H1 (cell line): ENCODE results near the gene OGFR. TPM values are rescaled to one million over a fixed set of nuclear protein-coding genes. Genes with fewer than 3 reads are reported as not detected.

ENCODE experiments used
- CTCF ChIA-PET: fragments of 300-600 bp; sonication (Branson Sonifier 250); formaldehyde crosslinking; loops from one replicate; lab custom pipeline; 2021; ENCODE audit not compliant: partially characterized antibody; lab: Charles Lee
- POLR2A ChIA-PET: fragments of 300-600 bp; sonication (Branson Sonifier 250); formaldehyde crosslinking; loops from one replicate; lab custom pipeline; 2021; ENCODE audit warnings: inconsistent platforms; ENCODE audit not compliant: partially characterized antibody; lab: Charles Lee
- DNase-seq, 2 experiments: peaks; one replicate each; pipeline versions ENCODE4 v3.0.0 to v3.0.0-alpha.2; 2010 to 2022; ENCODE audit warnings: low spot score in 2 of 2, low read depth in 1 of 2, mixed read lengths in 1 of 2
- FAIRE-seq: peaks from 2 replicates; lab custom pipeline; 2011; peaks lifted over from hg19 to GRCh38; lab: Jason Lieb, UNC
- H2AFZ ChIP-seq: 2 replicates; pipeline ENCODE4 v1.8.1; 2012; ENCODE audit warnings: low read length, inconsistent platforms
- H2AK5ac ChIP-seq: 2 replicates; pipeline ENCODE4 v1.6.1; 2013; ENCODE audit warnings: low read depth, low read length
- H2BK120ac ChIP-seq: replicated peaks from 2 replicates; pipeline ENCODE3; 2013; ENCODE audit warnings: low read depth, low read length, inconsistent platforms
- H2BK12ac ChIP-seq: 2 replicates; pipeline ENCODE4 v1.6.1; 2013; ENCODE audit warnings: low read depth, low read length
- H2BK15ac ChIP-seq: 2 replicates; pipeline ENCODE4 v1.6.1; 2013; ENCODE audit warnings: low read length
- H2BK20ac ChIP-seq: 2 replicates; pipeline ENCODE4 v1.6.1; 2013; ENCODE audit warnings: low read length
- H2BK5ac ChIP-seq: 2 replicates; pipeline ENCODE4 v1.6.1; 2013; ENCODE audit warnings: low read depth, low read length
- H3K14ac ChIP-seq: 2 replicates; pipeline ENCODE4 v1.6.1; 2013; ENCODE audit warnings: inconsistent platforms; ENCODE audit not compliant: insufficient read length
- H3K18ac ChIP-seq: 2 replicates; pipeline ENCODE4 v1.6.1; 2013; ENCODE audit warnings: low read length; ENCODE audit errors: extremely low read depth
- H3K23ac ChIP-seq: 2 replicates; pipeline ENCODE4 v1.6.1; 2013; ENCODE audit warnings: inconsistent platforms; ENCODE audit not compliant: insufficient read length
- H3K23me2 ChIP-seq: 2 replicates; pipeline ENCODE4 v1.6.1; 2013; ENCODE audit warnings: low read depth, low read length
- H3K27ac ChIP-seq: 2 replicates; pipeline ENCODE4 v1.6.1; 2011; ENCODE audit warnings: low read depth, low read length, inconsistent platforms
- H3K27me3 ChIP-seq, 4 experiments: replicated peaks in 1 of 4; 1 replicate in 1 of 4; 2 replicates in 3 of 4; pipeline versions ENCODE4 v1.6.1 to v1.8.1; 2011 to 2013; ENCODE audit warnings: low read length in 3 of 4, mild to moderate bottlenecking in 3 of 4, inconsistent platforms in 2 of 4, mixed read lengths in 2 of 4, moderate library complexity in 1 of 4; ENCODE audit not compliant: control insufficient read depth in 3 of 4, insufficient read depth in 3 of 4; ENCODE audit errors: extremely low read depth in 1 of 4
- H3K36me3 ChIP-seq, 4 experiments: 2 replicates each; pipeline versions ENCODE4 v1.6.1 to v1.8.1; 2011 to 2013; ENCODE audit warnings: mild to moderate bottlenecking in 4 of 4, low read length in 3 of 4, moderate library complexity in 2 of 4, control low read depth in 1 of 4, inconsistent platforms in 1 of 4; ENCODE audit not compliant: insufficient read depth in 4 of 4, control insufficient read depth in 2 of 4
- H3K4ac ChIP-seq: replicated peaks from 2 replicates; pipeline ENCODE3; 2013; ENCODE audit warnings: low read length, low read depth, mixed read lengths, inconsistent platforms; ENCODE audit not compliant: insufficient read length
- H3K4me1 ChIP-seq, 4 experiments: replicated peaks in 1 of 4; 1 replicate in 1 of 4; 2 replicates in 3 of 4; pipeline versions ENCODE4 v1.6.1 to v1.8.1; 2011 to 2013; ENCODE audit warnings: low read length in 3 of 4, inconsistent platforms in 2 of 4, mixed read lengths in 1 of 4; ENCODE audit not compliant: insufficient read depth in 4 of 4, control insufficient read depth in 3 of 4
- H3K4me2 ChIP-seq, 2 experiments: 2 replicates each; pipeline versions ENCODE4 v1.6.1 to v1.8.1; 2011 to 2013; ENCODE audit warnings: low read depth in 2 of 2, low read length in 2 of 2, control low read depth in 1 of 2, inconsistent platforms in 1 of 2, mild to moderate bottlenecking in 1 of 2; ENCODE audit not compliant: insufficient read depth in 1 of 2
- H3K4me3 ChIP-seq, 4 experiments: fragments of 200-600, 300-600 bp in 1 of 4; sonication (generic), shearing (Covaris generic), sonication (Bioruptor Twin) in 1 of 4; 2 replicates each; pipeline versions ENCODE4 v1.5.1 to v1.8.1; 2011 to 2016; ENCODE audit warnings: low read length in 4 of 4, low read depth in 3 of 4, control low read depth in 2 of 4, inconsistent platforms in 2 of 4, mild to moderate bottlenecking in 2 of 4, mixed read lengths in 1 of 4, moderate library complexity in 1 of 4; ENCODE audit not compliant: insufficient read depth in 2 of 4; ENCODE audit errors: extremely low read depth in 1 of 4
- H3K56ac ChIP-seq: replicated peaks from 2 replicates; pipeline ENCODE3; 2013; ENCODE audit warnings: low read depth, mild to moderate bottlenecking, mixed read lengths, low read length, inconsistent platforms; ENCODE audit not compliant: insufficient read length
- H3K79me1 ChIP-seq: 2 replicates; pipeline ENCODE4 v1.6.1; 2013; ENCODE audit warnings: low read depth, low read length, control low read depth
- H3K79me2 ChIP-seq, 2 experiments: 2 replicates each; pipeline versions ENCODE4 v1.6.1 to v1.8.1; 2012 to 2013; ENCODE audit warnings: low read length in 2 of 2, mild to moderate bottlenecking in 2 of 2, inconsistent platforms in 1 of 2; ENCODE audit not compliant: insufficient read depth in 2 of 2, control insufficient read depth in 1 of 2
- H3K9ac ChIP-seq, 4 experiments: replicated peaks in 1 of 4; 1 replicate in 1 of 4; 2 replicates in 3 of 4; pipeline versions ENCODE4 v1.6.1 to v1.8.1; 2011 to 2013; ENCODE audit warnings: low read depth in 3 of 4, low read length in 3 of 4, control low read depth in 2 of 4, mild to moderate bottlenecking in 2 of 4, moderate library complexity in 2 of 4, inconsistent platforms in 1 of 4; ENCODE audit errors: extremely low read depth in 1 of 4
- H3K9me3 ChIP-seq, 2 experiments: 2 replicates each; pipeline versions ENCODE4 v1.6.1 to v1.8.1; 2012 to 2013; ENCODE audit warnings: mild to moderate bottlenecking in 2 of 2, moderate library complexity in 2 of 2, control low read depth in 1 of 2, inconsistent platforms in 1 of 2, low read depth in 1 of 2, low read length in 1 of 2, mixed read lengths in 1 of 2; ENCODE audit not compliant: insufficient read depth in 2 of 2
- H4K20me1 ChIP-seq, 2 experiments: replicated peaks in 1 of 2; 2 replicates each; pipeline versions ENCODE3 to v1.8.1; 2011 to 2013; ENCODE audit warnings: inconsistent platforms in 2 of 2, low read length in 2 of 2, mild to moderate bottlenecking in 1 of 2; ENCODE audit not compliant: insufficient read depth in 2 of 2, control insufficient read depth in 1 of 2
- H4K5ac ChIP-seq: 2 replicates; pipeline ENCODE4 v1.6.1; 2013; ENCODE audit warnings: low read length, low read depth, mixed read lengths, inconsistent platforms; ENCODE audit not compliant: insufficient read length
- H4K8ac ChIP-seq: 2 replicates; pipeline ENCODE4 v1.8.0; 2013; ENCODE audit warnings: mild to moderate bottlenecking, moderate library complexity, low read length, inconsistent platforms; ENCODE audit not compliant: insufficient read depth; ENCODE audit errors: extremely low read depth
- H4K91ac ChIP-seq: replicated peaks from 2 replicates; pipeline ENCODE3; 2013; ENCODE audit warnings: low read length, mixed read lengths, inconsistent platforms; ENCODE audit not compliant: insufficient read length
- ATF3 ChIP-seq: IDR thresholded peaks from 2 replicates; pipeline ENCODE4 v1.6.1; 2011; ENCODE audit warnings: low read depth, mild to moderate bottlenecking, low read length; ENCODE audit not compliant: insufficient read depth
- HDAC6 ChIP-seq: IDR thresholded peaks from one replicate; pipeline ENCODE4 v1.7.1; 2012; ENCODE audit warnings: low read depth, mild to moderate bottlenecking, inconsistent platforms, low read length, moderate library complexity
- KDM1A ChIP-seq: fragments of 200-600, 300-600 bp; sonication (generic); IDR thresholded peaks from 2 replicates; pipeline ENCODE4 v1.7.1; 2016; ENCODE audit warnings: mild to moderate bottlenecking, low read length, borderline replicate concordance
- POU5F1 ChIP-seq: IDR thresholded peaks from 2 replicates; pipeline ENCODE4 v1.6.1; 2011; ENCODE audit warnings: low read depth, mild to moderate bottlenecking, low read length, moderate library complexity
- SP2 ChIP-seq: IDR thresholded peaks from 2 replicates; pipeline ENCODE4 v1.6.1; 2012; ENCODE audit warnings: mild to moderate bottlenecking, low read length, inconsistent platforms
- YY1 ChIP-seq: IDR thresholded peaks from 2 replicates; pipeline ENCODE4 v1.6.1; 2011; ENCODE audit warnings: low read depth, mild to moderate bottlenecking, low read length
- WGBS, 2 experiments: shearing (Covaris generic) in 1 of 2; methylation state at CpG; one replicate each; pipeline versions ENCODE4 v1.1.6 to v1.1.7; 2013 to 2015; ENCODE audit warnings: low lambda C conversion rate in 2 of 2, mixed read lengths in 2 of 2, inconsistent platforms in 1 of 2, low coverage in 1 of 2, missing lambda C conversion rate in 1 of 2; ENCODE audit not compliant: insufficient replicate concordance in 2 of 2, insufficient coverage in 1 of 2, insufficient read length in 1 of 2; ENCODE audit errors: extremely low coverage in 1 of 2, missing lambda C conversion rate in 1 of 2; 5-methylcytosine and 5-hydroxymethylcytosine counted together
- polyA plus RNA-seq, 7 experiments: library from polyadenylated mRNA; depleted of rRNA in 3 of 7; stranded (reverse) in 5 of 7; unstranded in 2 of 7; fragments of >200 nt in 5 of 7; fragments of 200-250 nt in 2 of 7; gene quantifications; 1 replicate in 5 of 7; 2 replicates in 1 of 7; 4 replicates in 1 of 7; pipeline versions ENCODE4 v1.2.1 to v1.2.3, GENCODE V29; 2011 to 2013; ENCODE audit warnings: missing spikeins in 2 of 7, mixed read lengths in 2 of 7
- total RNA-seq: library from RNA; stranded (reverse); fragmentation: NEBNext Ultra II Directional; extraction: Animal tissue kit (Norgen Biotek cat#: 25700); gene quantifications from 2 replicates; pipeline ENCODE4 v1.2.1, GENCODE V29; 2021

Gene OGFR
- total and polyA plus RNA-seq, 2 of the 8 experiments (the other 6 are each of a cell fraction or from before 2014, with no cell fraction given), result 13.9 to 25.1 TPM

DNA sequence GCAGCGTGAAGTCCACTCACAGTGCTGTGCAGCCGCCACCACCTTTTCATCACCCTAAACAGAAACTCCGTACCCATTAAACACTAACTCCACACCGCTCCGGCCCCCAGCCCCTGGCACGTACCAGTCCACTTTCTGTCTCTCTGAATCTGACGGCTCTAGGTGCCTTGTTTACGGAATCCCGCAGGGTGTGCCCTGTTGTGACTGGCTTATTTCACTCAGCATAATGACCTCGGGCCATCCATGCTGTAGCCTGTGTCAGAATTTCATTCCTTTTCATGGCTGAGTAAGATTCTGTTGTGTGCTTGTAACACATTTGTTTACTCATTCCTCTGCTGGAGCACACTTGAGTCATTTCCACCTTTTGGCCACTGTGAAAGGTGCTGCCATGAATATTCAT, 39.0 kb downstream of the OGFR start:
- TF ChIP-seq YY1, result no peak
- TF ChIP-seq HDAC6, result no peak
- TF ChIP-seq POU5F1, result no peak
- no peak for TF ChIP-seq KDM1A
- TF ChIP-seq SP2, result no peak
- no peak for TF ChIP-seq ATF3
- Histone ChIP-seq H3K4me3 (no peak overlapping the region), H4K20me1 (peaks cover 2 to 4% of the 10 kb centered on the region in 2 experiments), H4K5ac (no peak overlapping the region), H3K27ac (no peak overlapping the region), H3K4ac (no peak overlapping the region), H2AK5ac (no peak overlapping the region), H3K18ac (no peak overlapping the region), H3K4me1 (peaks cover 0 to 3% (median 0%) of the 10 kb centered on the region in 4 experiments; a peak in 3 of 7 replicates), H3K9ac (no peak overlapping the region; a peak in 1 of 7 replicates), H3K14ac (no peak overlapping the region), H3K36me3 (peaks cover 0 to 19% (median 3%) of the 10 kb centered on the region in 4 experiments; a peak in 3 of 8 replicates), H3K56ac (no peak overlapping the region), H2BK15ac (no peak overlapping the region), H2BK12ac (no peak overlapping the region), H3K23ac (no peak overlapping the region), H2AFZ (no peak overlapping the region), H3K79me1 (no peaks in the 10 kb centered on the region), H4K8ac (no peak overlapping the region), H3K23me2 (no peaks in the 10 kb centered on the region), H3K9me3 (no peaks in the 10 kb centered on the region), H2BK120ac (no peak overlapping the region), H3K4me2 (no peak overlapping the region), H2BK5ac (no peak overlapping the region), H3K27me3 (no peaks in the 10 kb centered on the region), H3K79me2 (no peaks in the 10 kb centered on the region), H2BK20ac (no peak overlapping the region), H4K91ac (no peak overlapping the region)
- WGBS, 2 experiments, result 90% methylated on average over 10 of the region's 10 CpGs; no CpG with 5 or more reads in 1 of the 2 experiments
- ChIA-PET POLR2A (interaction anchor here (2.2 to 4.0 kb wide), 3 partner anchors 7 to 27 kb away, joined by 10 to 17 read pairs (median 13); partner anchors contain the start of gene COL9A3), CTCF (no interaction called here)
- DNase-seq (no peak), FAIRE-seq (no peak)
